ENCODE measurements around the gene SUPT3H. TPM values are rescaled to one million over a fixed set of nuclear protein-coding genes. Genes with fewer than 3 reads are reported as not detected.
"Not testable (repeated sequence)": the region's sequence is repeated elsewhere in the genome, so short reads cannot be mapped to it uniquely, and the experiment has no call there.

Gene SUPT3H
- total RNA-seq, 1 donor from 2014 or later: 13.3 TPM

DNA sequence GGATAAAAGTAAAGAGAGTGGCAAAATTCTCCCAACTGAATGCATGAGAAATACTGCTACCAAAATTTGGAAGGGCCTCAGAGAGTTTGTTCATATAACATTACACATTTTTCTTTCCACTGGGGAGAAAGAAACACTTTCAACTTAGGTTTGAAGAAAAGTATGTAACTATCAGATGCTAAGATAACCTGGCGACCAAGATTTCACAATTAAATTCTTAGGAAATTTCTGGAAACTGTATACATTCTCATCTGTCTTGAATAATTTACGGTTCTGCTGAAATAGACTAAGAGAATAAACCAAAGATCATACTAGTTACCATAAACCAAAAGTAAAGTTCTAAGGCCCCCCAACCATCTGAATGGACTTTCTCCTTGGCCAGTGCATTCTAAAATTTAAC lies 462.6 kb downstream of the SUPT3H start:
- Mint-ChIP-seq H3K4me3 (ENCODE audit: unreplicated experiment) (no peak overlapping the region), H3K9me3 (ENCODE audit: low read depth) (no peaks in the 10 kb centered on the region), H3K27ac (ENCODE audit: unreplicated experiment) (no peak overlapping the region), H3K27me3 (ENCODE audit: low read depth) (no peaks in the 10 kb centered on the region), H3K4me1 (ENCODE audit: low read depth) (peaks cover 3% of the 10 kb centered on the region), H3K36me3 (ENCODE audit: low read depth) (no peaks in the 10 kb centered on the region)
- DNase-seq (ENCODE audit: low spot score): no peak
- TF ChIP-seq, protein P1, sequence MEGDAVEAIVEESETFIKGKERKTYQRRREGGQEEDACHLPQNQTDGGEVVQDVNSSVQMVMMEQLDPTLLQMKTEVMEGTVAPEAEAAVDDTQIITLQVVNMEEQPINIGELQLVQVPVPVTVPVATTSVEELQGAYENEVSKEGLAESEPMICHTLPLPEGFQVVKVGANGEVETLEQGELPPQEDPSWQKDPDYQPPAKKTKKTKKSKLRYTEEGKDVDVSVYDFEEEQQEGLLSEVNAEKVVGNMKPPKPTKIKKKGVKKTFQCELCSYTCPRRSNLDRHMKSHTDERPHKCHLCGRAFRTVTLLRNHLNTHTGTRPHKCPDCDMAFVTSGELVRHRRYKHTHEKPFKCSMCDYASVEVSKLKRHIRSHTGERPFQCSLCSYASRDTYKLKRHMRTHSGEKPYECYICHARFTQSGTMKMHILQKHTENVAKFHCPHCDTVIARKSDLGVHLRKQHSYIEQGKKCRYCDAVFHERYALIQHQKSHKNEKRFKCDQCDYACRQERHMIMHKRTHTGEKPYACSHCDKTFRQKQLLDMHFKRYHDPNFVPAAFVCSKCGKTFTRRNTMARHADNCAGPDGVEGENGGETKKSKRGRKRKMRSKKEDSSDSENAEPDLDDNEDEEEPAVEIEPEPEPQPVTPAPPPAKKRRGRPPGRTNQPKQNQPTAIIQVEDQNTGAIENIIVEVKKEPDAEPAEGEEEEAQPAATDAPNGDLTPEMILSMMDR (IDR thresholded peaks at IDR 0.05): no peak

DNA sequence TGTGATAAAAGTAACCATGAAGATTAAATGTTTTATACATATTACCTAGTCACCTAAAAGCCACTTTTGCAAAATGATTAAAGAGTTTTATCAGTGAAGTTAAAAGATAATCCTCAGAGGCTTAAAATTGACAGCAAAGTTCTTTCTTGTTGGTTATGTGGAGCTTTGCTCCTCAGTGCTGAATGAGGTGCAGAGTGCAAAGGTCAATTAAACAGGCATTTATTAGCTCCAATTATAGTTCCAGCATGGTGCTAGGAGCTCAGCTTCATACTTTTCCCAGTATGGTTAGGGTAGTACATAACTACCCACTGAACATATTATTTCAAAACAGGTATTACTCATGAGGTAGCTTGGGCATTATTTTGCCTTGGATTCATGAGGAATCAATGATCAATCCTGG lies 463.6 kb downstream of the SUPT3H start:
- Mint-ChIP-seq H3K36me3 (ENCODE audit: low read depth) (no peaks in the 10 kb centered on the region), H3K4me1 (ENCODE audit: low read depth) (peaks cover 3% of the 10 kb centered on the region), H3K27ac (ENCODE audit: unreplicated experiment) (no peak overlapping the region), H3K4me3 (ENCODE audit: unreplicated experiment) (no peak overlapping the region), H3K9me3 (ENCODE audit: low read depth) (no peaks in the 10 kb centered on the region), H3K27me3 (ENCODE audit: low read depth) (no peaks in the 10 kb centered on the region)
- TF ChIP-seq, protein P1 (IDR thresholded peaks at IDR 0.05): no peak
- no peak for DNase-seq (ENCODE audit: low spot score)

DNA sequence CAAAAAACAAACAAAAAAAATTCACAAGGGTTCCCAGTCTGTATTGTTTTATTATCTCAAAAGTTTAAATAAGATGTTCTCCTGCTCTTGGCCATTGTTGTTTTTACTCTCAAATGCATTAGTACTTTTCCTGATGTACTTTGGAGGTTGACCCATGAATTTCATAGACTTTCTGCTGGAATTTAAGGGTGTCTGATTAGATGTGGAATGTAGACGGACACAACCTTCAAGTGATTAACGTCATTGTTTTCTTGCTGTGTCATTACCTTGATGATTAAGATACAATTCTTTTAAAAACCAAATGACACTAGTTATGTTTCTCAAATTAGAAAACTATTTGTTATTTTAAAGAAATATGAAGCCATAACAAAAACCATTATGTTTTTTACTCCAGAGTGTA lies 471.0 kb downstream of the SUPT3H start:
- Mint-ChIP-seq H3K4me3 (ENCODE audit: unreplicated experiment) (no peak overlapping the region), H3K9me3 (ENCODE audit: low read depth) (peaks cover 17% of the 10 kb centered on the region), H3K27ac (ENCODE audit: unreplicated experiment) (no peak overlapping the region), H3K27me3 (ENCODE audit: low read depth) (no peaks in the 10 kb centered on the region), H3K36me3 (ENCODE audit: low read depth) (peaks cover 7% of the 10 kb centered on the region), H3K4me1 (ENCODE audit: low read depth) (no peaks in the 10 kb centered on the region)
- TF ChIP-seq, protein P1 (IDR thresholded peaks at IDR 0.05): no peak
- DNase-seq (ENCODE audit: low spot score): no peak

DNA sequence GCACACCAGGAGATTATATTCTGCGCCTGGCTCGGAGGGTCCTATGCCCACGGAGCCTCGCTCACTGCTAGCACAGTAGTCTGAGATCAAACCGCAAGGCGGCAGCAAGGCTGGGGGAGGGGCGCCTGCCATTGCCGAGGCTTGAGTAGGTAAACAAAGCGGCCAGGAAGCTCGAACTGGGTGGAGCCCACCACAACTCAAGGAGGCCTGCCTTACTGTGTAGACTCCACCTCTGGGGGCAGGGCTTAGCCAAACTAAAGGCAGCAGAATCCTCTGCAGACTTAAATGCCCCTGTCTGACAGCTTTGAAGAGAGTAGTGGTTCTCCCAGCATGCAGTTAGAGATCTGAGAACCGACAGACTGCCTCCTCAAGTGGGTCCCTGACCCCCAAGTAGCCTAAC lies 477.4 kb downstream of the SUPT3H start:
- H3K27ac Mint-ChIP-seq (ENCODE audit: unreplicated experiment); H3K36me3 Mint-ChIP-seq (ENCODE audit: low read depth); H3K27me3 Mint-ChIP-seq (ENCODE audit: low read depth); DNase-seq (ENCODE audit: low spot score); H3K4me3 Mint-ChIP-seq (ENCODE audit: unreplicated experiment): not testable (repeated sequence)
- H3K9me3 Mint-ChIP-seq (ENCODE audit: low read depth): peaks cover 22% of the 10 kb centered on the region
- peaks cover 21% of the 10 kb centered on the region for H3K4me1 Mint-ChIP-seq (ENCODE audit: low read depth)

DNA sequence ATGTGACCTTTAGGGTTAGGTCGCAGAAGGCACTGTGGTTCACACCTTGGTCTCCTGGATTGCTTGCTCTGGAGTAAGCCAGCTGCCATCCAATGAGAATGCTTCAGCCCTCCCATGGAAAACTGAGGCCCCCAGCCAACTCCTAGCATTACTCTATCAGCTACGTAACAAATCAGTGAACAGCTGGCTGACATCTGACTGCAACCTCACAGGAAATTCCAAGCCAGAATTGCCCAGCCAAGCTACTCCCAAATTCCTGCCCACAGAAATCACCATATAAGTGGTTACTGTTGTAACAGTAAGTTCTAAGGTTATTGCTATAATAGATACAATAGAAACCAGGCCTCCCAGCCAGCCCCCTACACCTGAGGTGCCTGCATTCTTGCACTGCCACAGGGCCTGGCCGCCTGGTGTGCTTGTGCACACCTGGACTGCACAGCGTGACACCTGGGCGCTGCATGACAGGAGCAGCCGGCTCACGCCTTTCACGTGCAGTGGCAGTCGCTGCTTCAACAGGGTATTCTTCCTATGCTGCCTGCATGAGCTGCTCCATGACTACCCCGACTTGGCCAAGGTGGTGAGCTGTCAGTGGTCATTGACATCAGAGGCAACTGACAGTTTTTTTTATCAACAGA lies 479.3 kb downstream of the SUPT3H start:
- peaks cover 14% of the 10 kb centered on the region for H3K9me3 Mint-ChIP-seq (ENCODE audit: low read depth)
- no peaks in the 10 kb centered on the region for H3K27me3 Mint-ChIP-seq (ENCODE audit: low read depth)
- peaks cover 21% of the 10 kb centered on the region for H3K4me1 Mint-ChIP-seq (ENCODE audit: low read depth)
- TF ChIP-seq, protein P1 (IDR thresholded peaks at IDR 0.05): no peak
- H3K4me3 Mint-ChIP-seq (ENCODE audit: unreplicated experiment): no peak overlapping the region
- no peak overlapping the region for H3K27ac Mint-ChIP-seq (ENCODE audit: unreplicated experiment)
- DNase-seq (ENCODE audit: low spot score): peak; percentile 81
- peaks cover 3% of the 10 kb centered on the region for H3K36me3 Mint-ChIP-seq (ENCODE audit: low read depth)

DNA sequence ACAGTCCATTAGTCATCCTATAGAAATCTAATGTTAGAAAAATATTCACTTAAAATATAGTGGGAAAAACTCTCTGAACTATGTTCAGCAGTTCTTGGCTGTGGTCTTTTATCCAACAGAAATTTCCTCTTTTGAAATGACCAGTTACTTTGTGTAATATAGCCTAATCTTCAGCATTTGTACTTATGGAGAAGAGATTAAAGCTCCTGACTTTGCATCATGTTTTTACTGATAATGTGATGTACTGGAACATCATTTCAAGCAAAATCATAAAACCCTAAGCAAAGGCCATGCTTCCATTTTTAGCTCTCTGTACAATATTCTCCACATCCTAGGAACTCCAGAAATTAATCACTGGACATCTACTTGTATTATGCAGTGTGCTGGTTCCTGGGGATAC lies 480.4 kb downstream of the SUPT3H start:
- no peak overlapping the region for H3K4me3 Mint-ChIP-seq (ENCODE audit: unreplicated experiment)
- peaks cover 3% of the 10 kb centered on the region for H3K36me3 Mint-ChIP-seq (ENCODE audit: low read depth)
- H3K9me3 Mint-ChIP-seq (ENCODE audit: low read depth): peaks cover 11% of the 10 kb centered on the region
- no peak for DNase-seq (ENCODE audit: low spot score)
- TF ChIP-seq, protein P1 (IDR thresholded peaks at IDR 0.05): no peak
- H3K27ac Mint-ChIP-seq (ENCODE audit: unreplicated experiment): no peak overlapping the region
- H3K27me3 Mint-ChIP-seq (ENCODE audit: low read depth): no peaks in the 10 kb centered on the region
- H3K4me1 Mint-ChIP-seq (ENCODE audit: low read depth): peaks cover 21% of the 10 kb centered on the region

Data from chondrocyte (in vitro differentiated cells).